VCaP (cell line): ENCODE data around the gene S100A3.
"Not testable (repeated sequence)": the region's sequence is repeated elsewhere in the genome, so short reads cannot be mapped to it uniquely, and the experiment has no call there.

Experiments
- H3K27ac ChIP-seq: fragments of 450-650 bp; 2 replicates; pipeline ENCODE4 v1.5.1; 2017
- CTCF ChIP-seq: fragments of 450-650 bp; conservative IDR thresholded peaks from 2 replicates; pipeline ENCODE4 v1.5.1; 2017; ENCODE audit warnings: mild to moderate bottlenecking, moderate library complexity

S100A3 gene

GRCh38 chr1:153567621-153568366, 18.7 kb upstream of the S100A3 start:
- no peak for TF ChIP-seq CTCF
- no peak overlapping the region; the same call in 1 of the 2 replicates for H3K27ac ChIP-seq

GRCh38 chr1:153566414-153567371, 17.6 kb upstream of the S100A3 start:
- TF ChIP-seq CTCF = no peak
- no peak overlapping the region for H3K27ac ChIP-seq

- H3K27ac ChIP-seq = no peak within 1 kb of the TSS
- TF ChIP-seq CTCF = no peak
These were observed 16.7 kb upstream of the S100A3 start, which contains the start of gene S100A2 for GRCh38 chr1:153565529-153566374. Gene S100A2 (minus strand): TSS chr1:153565844. CDS start chr1:153563877, 1,967 bp downstream.

GRCh38 chr1:153563991-153564390, 14.9 kb upstream of the S100A3 start:
- H3K27ac ChIP-seq = no peak overlapping the region
- no peak for TF ChIP-seq CTCF

- no peak overlapping the region for H3K27ac ChIP-seq
- TF ChIP-seq CTCF = no peak
These were observed 14.4 kb upstream of the S100A3 start for GRCh38 chr1:153563483-153563901.

- H3K27ac ChIP-seq = not testable (repeated sequence)
These were observed 13.0 kb upstream of the S100A3 start for GRCh38 chr1:153562021-153562420.

- H3K27ac ChIP-seq = no peak overlapping the region
These were observed 12.5 kb upstream of the S100A3 start for GRCh38 chr1:153561466-153561985.

More at GRCh38 chr1:153561466-153561985, 12.5 kb upstream of the S100A3 start:
- no peak for TF ChIP-seq CTCF
